Placental pericyte (primary cell): ENCODE measurements around the gene CCNA1. TPM values are rescaled to one million over a fixed set of nuclear protein-coding genes. Genes with fewer than 3 reads are reported as not detected.

Experiments used
- total RNA-seq: library from RNA; depleted of rRNA; stranded (reverse); fragments of >200 nt; gene quantifications from 2 replicates; pipeline ENCODE4 v1.2.3, GENCODE V29; 2012

CCNA1 gene
- 0.43 and 1.1 TPM in 2 replicates for total RNA-seq

DNA sequence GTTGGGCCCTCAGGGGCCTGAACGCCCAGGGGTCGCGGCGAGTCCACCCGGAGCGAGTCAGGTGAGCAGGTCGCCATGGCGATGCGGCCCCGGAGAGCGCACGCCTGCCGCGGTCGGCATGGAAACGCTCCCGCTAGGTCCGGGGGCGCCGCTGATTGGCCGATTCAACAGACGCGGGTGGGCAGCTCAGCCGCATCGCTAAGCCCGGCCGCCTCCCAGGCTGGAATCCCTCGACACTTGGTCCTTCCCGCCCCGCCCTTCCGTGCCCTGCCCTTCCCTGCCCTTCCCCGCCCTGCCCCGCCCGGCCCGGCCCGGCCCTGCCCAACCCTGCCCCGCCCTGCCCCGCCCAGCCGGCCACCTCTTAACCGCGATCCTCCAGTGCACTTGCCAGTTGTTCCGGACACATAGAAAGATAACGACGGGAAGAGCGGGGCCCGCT lies at the start of gene CCNA1:
CCNA1 (plus strand) TSS at position 390 of the 439 bp plus-strand sequence. CDS start 562 bp downstream, outside the sequence.

Other genes starting within 250 kb of the CCNA1 start
- 0.22 and 0.72 TPM in 2 replicates for gene SOHLH2, start 217.9 kb upstream of the CCNA1 start, total RNA-seq
- gene CCDC169, start 134.7 kb upstream of the CCNA1 start, total RNA-seq, result 1.3 and 3.3 TPM in 2 replicates
- gene SPART, start 86.1 kb upstream of the CCNA1 start, total RNA-seq, result 48.8 and 71.8 TPM in 2 replicates
- not detected in 2 replicates for gene SERTM1, start 241.5 kb downstream of the CCNA1 start, total RNA-seq